MCF 10A (cell line): ENCODE measurements around the gene TREM2. TPM values are rescaled to one million over a fixed set of nuclear protein-coding genes. Genes with fewer than 3 reads are reported as not detected.

ENCODE experiments used
- BruUV-seq: library from RNA; stranded (reverse); fragments of 400-500 nt; replicated peaks from 2 replicates; lab custom pipeline; 2021; lab: Mats Ljungman, UMichigan
- CTCF ChIA-PET: fragments of 300-600 bp; sonication (Branson Sonifier 250); formaldehyde crosslinking; extraction: SDS; loops from one replicate; lab custom pipeline; 2021; ENCODE audit warnings: antibody characterized with exemption, inconsistent platforms; lab: Yijun Ruan, JAX
- POLR2A ChIA-PET: fragments of 300-600, 350-650 bp; sonication (Branson Sonifier 250); formaldehyde crosslinking; extraction: SDS; loops from one replicate; lab custom pipeline; 2020; ENCODE audit warnings: antibody characterized with exemption, inconsistent platforms; lab: Yijun Ruan, JAX
- DNase-seq: peaks from one replicate; pipeline ENCODE4 v3.0.0-alpha.2; 2018; ENCODE audit not compliant: unreplicated experiment
- H3K27ac Mint-ChIP-seq: one replicate; pipeline ENCODE4 v1.8.0; 2022; ENCODE audit warnings: mild to moderate bottlenecking, low read depth, mixed read lengths; ENCODE audit not compliant: unreplicated experiment
- H3K27me3 Mint-ChIP-seq: one replicate; pipeline ENCODE4 v1.8.0; 2022; ENCODE audit warnings: mixed read lengths; ENCODE audit not compliant: insufficient read depth, unreplicated experiment
- H3K36me3 Mint-ChIP-seq: one replicate; pipeline ENCODE4 v1.8.0; 2022; ENCODE audit warnings: mild to moderate bottlenecking, moderate library complexity, mixed read lengths; ENCODE audit not compliant: insufficient read depth, unreplicated experiment
- H3K4me1 Mint-ChIP-seq: one replicate; pipeline ENCODE4 v1.8.0; 2022; ENCODE audit warnings: mixed read lengths; ENCODE audit not compliant: insufficient read depth, unreplicated experiment
- H3K4me3 Mint-ChIP-seq: one replicate; pipeline ENCODE4 v1.8.0; 2022; ENCODE audit warnings: mild to moderate bottlenecking, moderate library complexity, mixed read lengths; ENCODE audit not compliant: unreplicated experiment
- H3K9me3 Mint-ChIP-seq: one replicate; pipeline ENCODE4 v1.8.0; 2022; ENCODE audit warnings: mixed read lengths; ENCODE audit not compliant: unreplicated experiment
- CTCF ChIP-seq: fragments of 200-600 bp; IDR thresholded peaks from one replicate; pipeline ENCODE4 v1.8.0; 2022; ENCODE audit warnings: antibody characterized with exemption, mild to moderate bottlenecking; ENCODE audit not compliant: unreplicated experiment
- intact Hi-C: fragments of 100-400 bp; cut with micrococcal nuclease; formaldehyde crosslinking; loops from 2 replicates; pipeline ENCODE4 v1.14.1; 2022
- total RNA-seq: library from RNA; stranded (reverse); gene quantifications from 2 replicates; pipeline ENCODE4 v1.2.3, GENCODE V29; 2022

Gene TREM2
- total RNA-seq, 1 experiment from 2014 or later: 0.63 TPM

GRCh38 chr6:41204156-41204555 lies 41.2 kb upstream of the TREM2 start:
- no peaks in the 10 kb centered on the region for H3K4me1 Mint-ChIP-seq
- H3K4me3 Mint-ChIP-seq: no peak overlapping the region
- no peak for TF ChIP-seq CTCF
- no peak for DNase-seq
- H3K9me3 Mint-ChIP-seq: no peaks in the 10 kb centered on the region
- intact Hi-C loops: no loop called here
- peaks cover 46% of the 10 kb centered on the region for H3K27me3 Mint-ChIP-seq
- POLR2A ChIA-PET: no interaction called here
- H3K27ac Mint-ChIP-seq: no peak overlapping the region
- CTCF ChIA-PET: no interaction called here
- no TSS peak for BruUV-seq
- no peaks in the 10 kb centered on the region for H3K36me3 Mint-ChIP-seq

DNA sequence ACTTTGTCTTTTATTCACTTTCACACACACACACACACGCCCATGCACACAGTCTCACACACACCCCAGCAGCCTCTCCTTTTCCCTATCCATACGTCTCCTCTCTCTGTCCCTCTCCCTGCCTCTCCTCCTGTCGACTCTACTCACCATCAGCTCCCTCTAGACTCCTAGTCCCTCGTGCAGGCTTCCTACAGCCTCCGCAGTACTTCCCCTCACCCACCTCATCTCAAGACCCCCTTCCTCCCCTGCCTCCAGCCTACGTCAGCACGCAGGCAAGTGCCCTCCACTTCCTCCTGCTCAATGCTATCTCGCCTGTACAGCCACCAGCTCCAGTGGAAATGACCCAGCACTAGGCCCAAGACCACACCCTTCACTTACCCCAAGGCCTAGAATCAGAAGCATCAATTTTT lies 38.9 kb upstream of the TREM2 start:
- H3K4me1 Mint-ChIP-seq: no peaks in the 10 kb centered on the region
- no peaks in the 10 kb centered on the region for H3K9me3 Mint-ChIP-seq
- no peak overlapping the region for H3K4me3 Mint-ChIP-seq
- ChIA-PET CTCF (interaction anchor here (1.3 kb wide), 1 partner anchor 19 kb away, joined by 3 read pairs; no protein-coding TSS in a partner anchor), POLR2A (no interaction called here)
- intact Hi-C loops: no loop called here
- no peak for TF ChIP-seq CTCF
- no peak for DNase-seq
- H3K27me3 Mint-ChIP-seq: peaks cover 39% of the 10 kb centered on the region
- no peak overlapping the region for H3K27ac Mint-ChIP-seq
- no peaks in the 10 kb centered on the region for H3K36me3 Mint-ChIP-seq
- no TSS peak for BruUV-seq

DNA sequence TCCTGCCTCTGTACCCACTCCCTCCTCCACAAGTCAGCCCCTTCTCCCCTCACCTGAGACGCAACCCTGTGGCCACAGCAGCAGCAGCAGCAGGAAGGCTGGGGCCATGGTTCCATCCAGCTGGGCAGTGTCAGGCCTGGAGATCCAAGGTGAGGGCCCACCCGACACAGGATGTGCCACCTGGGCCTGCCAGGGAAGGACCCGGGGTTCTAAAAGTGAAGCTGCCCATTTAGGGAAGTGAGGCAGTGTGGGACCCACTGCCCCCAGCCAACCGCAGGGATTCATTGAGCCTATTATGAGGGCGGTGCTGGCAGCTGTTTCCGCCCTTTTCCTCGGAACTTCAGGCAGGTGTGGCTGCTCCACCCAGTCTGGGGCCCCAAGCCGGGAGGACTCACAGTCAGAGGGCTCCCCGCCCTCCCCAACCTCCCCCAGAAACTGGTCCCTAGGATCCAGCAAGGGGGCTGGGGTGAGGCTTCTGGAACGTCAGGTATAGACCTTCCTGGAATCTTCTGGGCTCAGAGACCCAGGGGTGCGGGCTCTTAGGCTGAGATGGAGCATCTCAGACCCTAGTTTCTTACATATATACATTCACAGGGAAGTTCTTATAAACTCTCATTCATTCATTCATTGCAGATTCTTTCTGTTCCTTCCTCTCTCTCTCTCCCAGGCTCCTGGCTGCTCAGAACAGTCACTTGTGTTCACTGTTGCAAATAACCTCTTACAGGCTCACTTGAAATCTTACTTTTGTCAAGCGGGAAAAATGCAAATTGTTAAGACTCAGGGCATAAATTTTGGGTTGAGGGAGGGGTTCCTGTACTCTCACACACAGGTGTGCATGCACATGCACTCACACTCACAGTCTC lies 38.2 kb upstream of the TREM2 start, which contains the start of gene TREML2:
Gene TREML2 (minus strand): TSS at position 249 of the 863 bp plus-strand sequence. CDS start 141 bp downstream, at position 108.
- no peak within 1 kb of the TSS for H3K4me3 Mint-ChIP-seq
- no peak for DNase-seq

More for the DNA sequence above, 38.2 kb upstream of the TREM2 start, which contains the start of gene TREML2:
- no peaks in the 10 kb centered on the region for H3K36me3 Mint-ChIP-seq
- no peak within 1 kb of the TSS for H3K27ac Mint-ChIP-seq
- H3K9me3 Mint-ChIP-seq: no peaks in the 10 kb centered on the region
- BruUV-seq: no TSS peak
- TF ChIP-seq CTCF: no peak
- peaks cover 45% of the 10 kb centered on the region for H3K27me3 Mint-ChIP-seq
- POLR2A ChIA-PET: no interaction called here
- CTCF ChIA-PET: interaction anchor here (1.3 kb wide), 1 partner anchor 19 kb away, joined by 3 read pairs; no protein-coding TSS in a partner anchor
- intact Hi-C loops: no loop called here
- no peaks in the 10 kb centered on the region for H3K4me1 Mint-ChIP-seq
